GM21825 (cell line): ENCODE data around the gene PHF11.
A peak's percentile ranks its signal among the peaks of the same experiment; 100 is the strongest.
"Not testable (repeated sequence)": the region's sequence is repeated elsewhere in the genome, so short reads cannot be mapped to it uniquely, and the experiment has no call there.

Experiments
- ATAC-seq: cut with Tn5 transposase; IDR thresholded peaks from one replicate; pipeline ENCODE4 v1.9.1; 2021; ENCODE audit warnings: mild to moderate bottlenecking, moderate library complexity; ENCODE audit not compliant: unreplicated experiment

Gene PHF11

GRCh38 chr13:49495783-49496762 lies at the start of gene PHF11:
TSS of gene PHF11 (plus strand) at chr13:49495953. CDS start at chr13:49496002, 49 bp downstream.
- peak; percentile 84 for ATAC-seq

- ATAC-seq = no peak
These were observed 49.3 kb upstream of the PHF11 start for GRCh38 chr13:49446473-49446872.

GRCh38 chr13:49448753-49449152 lies 47.0 kb upstream of the PHF11 start:
- no peak for ATAC-seq

GRCh38 chr13:49450105-49450819 lies 45.5 kb upstream of the PHF11 start:
- no peak for ATAC-seq

GRCh38 chr13:49452725-49453457 lies 42.9 kb upstream of the PHF11 start:
- ATAC-seq = no peak

- no peak for ATAC-seq
These were observed 42.3 kb upstream of the PHF11 start for GRCh38 chr13:49453465-49453864.

- peak; percentile 92 for ATAC-seq
These were observed 41.3 kb upstream of the PHF11 start for GRCh38 chr13:49454388-49455006.

GRCh38 chr13:49455007-49455398 lies 40.8 kb upstream of the PHF11 start:
- peak; percentile 14 for ATAC-seq

GRCh38 chr13:49456156-49456555 lies 39.6 kb upstream of the PHF11 start:
- no peak for ATAC-seq

- ATAC-seq = no peak
These were observed 38.5 kb upstream of the PHF11 start for GRCh38 chr13:49457221-49457620.

- ATAC-seq = no peak
These were observed 36.2 kb upstream of the PHF11 start for GRCh38 chr13:49459580-49459979.

- no peak for ATAC-seq
These were observed 31.7 kb upstream of the PHF11 start for GRCh38 chr13:49464085-49464484.

GRCh38 chr13:49464621-49465325 lies 31.0 kb upstream of the PHF11 start:
- ATAC-seq = no peak

GRCh38 chr13:49466292-49466838 lies 29.4 kb upstream of the PHF11 start:
- no peak for ATAC-seq

GRCh38 chr13:49472186-49472585 lies 23.6 kb upstream of the PHF11 start:
- ATAC-seq = no peak

- no peak for ATAC-seq
These were observed 19.2 kb upstream of the PHF11 start for GRCh38 chr13:49476529-49476928.

- ATAC-seq = no peak
These were observed 14.0 kb upstream of the PHF11 start for GRCh38 chr13:49481788-49482187.

- no peak for ATAC-seq
These were observed 7.2 kb upstream of the PHF11 start for GRCh38 chr13:49488563-49488962.

GRCh38 chr13:49494645-49495044 lies 1.1 kb upstream of the PHF11 start:
- no peak for ATAC-seq

- not testable (repeated sequence) for ATAC-seq
These were observed 1.1 kb downstream of the PHF11 start for GRCh38 chr13:49496837-49497236.
